ENCODE measurements around the gene OR2W3. TPM values are rescaled to one million over a fixed set of nuclear protein-coding genes. Genes with fewer than 3 reads are reported as not detected.

Gene OR2W3
- total and polyA plus RNA-seq, 4 donors = 0.39 to 0.42 TPM; not detected in 2

- Histone ChIP-seq H3K27me3 (ENCODE audit: control insufficient read depth in 1 of 2, insufficient read depth in 2 of 2, low read length in 1 of 2) (no peaks in the 10 kb centered on the region), H3K4me1 (ENCODE audit: control insufficient read depth in 1 of 2, insufficient read depth in 2 of 2, low read length in 2 of 2) (no peaks in the 10 kb centered on the region), H3K4me3 (ENCODE audit: low read length in 2 of 2) (no peak overlapping the region), H3K9me3 (ENCODE audit: control insufficient read depth, low read length) (no peaks in the 10 kb centered on the region), H3K27ac (ENCODE audit: low read depth in 1 of 2, low read length in 2 of 2) (no peak overlapping the region), H3K36me3 (ENCODE audit: control insufficient read depth in 1 of 2, insufficient read depth in 2 of 2, low read length in 1 of 2) (no peaks in the 10 kb centered on the region)
- WGBS, 2 donors = 70 to 77% methylated on average over 4 of the region's 4 CpGs
- DNase-seq (no peak), ATAC-seq (ENCODE audit: low FRiP score) (no peak)
- intact Hi-C loops (cut with DNase I) = no loop called here
These were observed 32.6 kb upstream of the OR2W3 start for GRCh38 chr1:247862756-247863155.

- WGBS, 2 donors = 85 to 86% methylated on average over 17 of the region's 17 CpGs
- DNase-seq (no peak), ATAC-seq (ENCODE audit: low FRiP score) (no peak)
- H3K36me3 ChIP-seq (ENCODE audit: control insufficient read depth in 1 of 2, insufficient read depth in 2 of 2, low read length in 1 of 2) = no peaks in the 10 kb centered on the region
- no peak overlapping the region for H3K4me3 ChIP-seq (ENCODE audit: low read length in 2 of 2)
- peaks cover 1% of the 10 kb centered on the region for H3K9me3 ChIP-seq (ENCODE audit: control insufficient read depth, low read length)
- H3K27ac ChIP-seq (ENCODE audit: low read depth in 1 of 2, low read length in 2 of 2) = no peak overlapping the region
- no peaks in the 10 kb centered on the region for H3K4me1 ChIP-seq (ENCODE audit: control insufficient read depth in 1 of 2, insufficient read depth in 2 of 2, low read length in 2 of 2)
- intact Hi-C loops (cut with DNase I) = no loop called here
- no peaks in the 10 kb centered on the region for H3K27me3 ChIP-seq (ENCODE audit: control insufficient read depth in 1 of 2, insufficient read depth in 2 of 2, low read length in 1 of 2)
These were observed 30.7 kb upstream of the OR2W3 start for GRCh38 chr1:247864644-247865043.

DNA sequence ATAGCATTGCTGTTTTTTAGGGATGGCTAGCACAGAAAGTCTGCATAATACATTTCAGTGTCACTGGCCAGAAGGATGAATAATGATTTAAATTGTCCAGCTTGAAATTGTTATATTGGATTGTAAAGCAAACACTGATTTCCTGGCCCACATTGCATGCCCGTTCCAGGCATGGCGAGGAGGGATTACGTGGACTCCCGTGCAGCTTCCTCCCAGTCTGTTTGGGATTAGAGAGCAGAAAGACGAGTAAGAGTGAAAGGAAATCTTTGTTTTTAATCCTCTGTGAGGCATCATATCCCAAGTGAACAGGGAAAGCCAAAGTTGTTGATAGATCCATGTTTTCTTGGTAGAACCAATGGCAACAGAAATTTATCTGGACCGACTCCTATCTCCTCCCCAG lies 30.0 kb upstream of the OR2W3 start:
- no peak overlapping the region for H3K27ac ChIP-seq (ENCODE audit: low read depth in 1 of 2, low read length in 2 of 2)
- peaks cover 3% of the 10 kb centered on the region for H3K9me3 ChIP-seq (ENCODE audit: control insufficient read depth, low read length)
- intact Hi-C loops (cut with DNase I) = no loop called here
- H3K4me3 ChIP-seq (ENCODE audit: low read length in 2 of 2) = no peak overlapping the region
- DNase-seq (no peak), ATAC-seq (ENCODE audit: low FRiP score) (no peak)
- H3K27me3 ChIP-seq (ENCODE audit: control insufficient read depth in 1 of 2, insufficient read depth in 2 of 2, low read length in 1 of 2) = no peaks in the 10 kb centered on the region
- 39 to 53% methylated on average over 6 of the region's 6 CpGs for WGBS, 2 donors
- no peaks in the 10 kb centered on the region for H3K4me1 ChIP-seq (ENCODE audit: control insufficient read depth in 1 of 2, insufficient read depth in 2 of 2, low read length in 2 of 2)
- no peaks in the 10 kb centered on the region for H3K36me3 ChIP-seq (ENCODE audit: control insufficient read depth in 1 of 2, insufficient read depth in 2 of 2, low read length in 1 of 2)

DNA sequence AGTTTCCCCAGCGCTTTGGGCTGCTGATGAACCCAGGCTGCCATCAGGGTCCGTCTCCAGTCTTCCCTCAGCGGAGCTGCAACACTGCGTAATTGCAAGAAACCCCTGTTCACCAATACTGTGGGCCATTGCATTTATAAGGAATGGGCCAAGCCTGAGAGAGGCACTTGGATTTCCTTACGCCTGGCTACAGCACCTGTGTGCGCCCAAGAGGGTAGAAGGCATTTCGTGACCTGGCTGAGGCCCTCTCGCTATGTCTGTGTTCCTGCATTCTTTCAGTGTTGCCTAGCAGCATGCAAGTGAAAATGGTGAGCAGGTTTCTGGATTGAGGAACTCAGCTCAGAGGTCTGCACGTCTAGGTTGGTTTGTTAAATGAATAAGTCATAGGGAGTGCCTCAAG lies 12.0 kb upstream of the OR2W3 start:
- WGBS, 2 donors = 78 to 87% methylated on average over 9 of the region's 9 CpGs
- H3K4me3 ChIP-seq (ENCODE audit: low read length in 2 of 2) = no peak overlapping the region
- no peak for ATAC-seq (ENCODE audit: low FRiP score)
- H3K4me1 ChIP-seq (ENCODE audit: control insufficient read depth in 1 of 2, insufficient read depth in 2 of 2, low read length in 2 of 2) = no peaks in the 10 kb centered on the region
- H3K27ac ChIP-seq (ENCODE audit: low read depth in 1 of 2, low read length in 2 of 2) = no peak overlapping the region
- DNase-seq = no peak
- intact Hi-C loops (cut with DNase I) = no loop called here
- H3K36me3 ChIP-seq (ENCODE audit: control insufficient read depth in 1 of 2, insufficient read depth in 2 of 2, low read length in 1 of 2) = no peaks in the 10 kb centered on the region
- peaks cover 1% of the 10 kb centered on the region for H3K9me3 ChIP-seq (ENCODE audit: control insufficient read depth, low read length)
- no peaks in the 10 kb centered on the region for H3K27me3 ChIP-seq (ENCODE audit: control insufficient read depth in 1 of 2, insufficient read depth in 2 of 2, low read length in 1 of 2)

GRCh38 chr1:247884797-247885413 lies 10.5 kb upstream of the OR2W3 start:
- H3K27ac ChIP-seq (ENCODE audit: low read depth in 1 of 2, low read length in 2 of 2) = no peak overlapping the region
- no peaks in the 10 kb centered on the region for H3K36me3 ChIP-seq (ENCODE audit: control insufficient read depth in 1 of 2, insufficient read depth in 2 of 2, low read length in 1 of 2)
- no peaks in the 10 kb centered on the region for H3K27me3 ChIP-seq (ENCODE audit: control insufficient read depth in 1 of 2, insufficient read depth in 2 of 2, low read length in 1 of 2)
- no peaks in the 10 kb centered on the region for H3K9me3 ChIP-seq (ENCODE audit: control insufficient read depth, low read length)
- DNase-seq (no peak), ATAC-seq (ENCODE audit: low FRiP score) (no peak)
- no peaks in the 10 kb centered on the region for H3K4me1 ChIP-seq (ENCODE audit: control insufficient read depth in 1 of 2, insufficient read depth in 2 of 2, low read length in 2 of 2)
- 84% methylated on average over 10 of the region's 10 CpGs for WGBS, 2 donors
- no peak overlapping the region for H3K4me3 ChIP-seq (ENCODE audit: low read length in 2 of 2)
- intact Hi-C loops (cut with DNase I) = no loop called here

- H3K4me1 ChIP-seq (ENCODE audit: control insufficient read depth in 1 of 2, insufficient read depth in 2 of 2, low read length in 2 of 2) = no peaks in the 10 kb centered on the region
- DNase-seq (no peak), ATAC-seq (ENCODE audit: low FRiP score) (no peak)
- H3K9me3 ChIP-seq (ENCODE audit: control insufficient read depth, low read length) = no peaks in the 10 kb centered on the region
- intact Hi-C loops (cut with DNase I) = no loop called here
- H3K36me3 ChIP-seq (ENCODE audit: control insufficient read depth in 1 of 2, insufficient read depth in 2 of 2, low read length in 1 of 2) = no peaks in the 10 kb centered on the region
- H3K27ac ChIP-seq (ENCODE audit: low read depth in 1 of 2, low read length in 2 of 2) = no peak overlapping the region
- WGBS, 2 donors = 86 to 92% methylated on average over 14 of the region's 14 CpGs
- no peak overlapping the region for H3K4me3 ChIP-seq (ENCODE audit: low read length in 2 of 2)
- H3K27me3 ChIP-seq (ENCODE audit: control insufficient read depth in 1 of 2, insufficient read depth in 2 of 2, low read length in 1 of 2) = no peaks in the 10 kb centered on the region
These were observed 589 bp downstream of the OR2W3 start for GRCh38 chr1:247895976-247896375.

DNA sequence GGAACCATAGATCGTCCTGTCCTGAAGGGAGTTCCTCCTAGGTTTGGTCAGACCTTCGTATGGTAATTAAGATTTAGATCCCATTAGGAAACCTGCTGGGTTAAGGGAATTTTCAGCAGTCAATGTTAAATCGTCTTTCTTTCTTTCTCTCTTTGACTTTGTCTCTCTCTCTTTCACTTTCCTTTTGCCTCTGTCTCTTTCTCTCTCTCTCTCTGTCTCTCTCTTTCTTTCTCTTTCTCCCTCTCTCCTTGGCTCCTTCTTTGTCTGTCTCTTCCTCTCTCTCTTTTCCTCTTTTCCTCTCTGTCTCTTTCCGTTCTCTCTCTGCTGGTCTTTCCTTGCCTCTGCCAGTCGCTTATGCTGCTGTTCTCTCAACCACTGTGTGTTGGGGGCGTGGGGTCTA lies 8.7 kb downstream of the OR2W3 start:
- DNase-seq = no peak
- Histone ChIP-seq H3K36me3 (ENCODE audit: control insufficient read depth in 1 of 2, insufficient read depth in 2 of 2, low read length in 1 of 2) (no peaks in the 10 kb centered on the region), H3K27me3 (ENCODE audit: control insufficient read depth in 1 of 2, insufficient read depth in 2 of 2, low read length in 1 of 2) (no peaks in the 10 kb centered on the region), H3K4me1 (ENCODE audit: control insufficient read depth in 1 of 2, insufficient read depth in 2 of 2, low read length in 2 of 2) (no peaks in the 10 kb centered on the region), H3K9me3 (ENCODE audit: control insufficient read depth, low read length) (no peaks in the 10 kb centered on the region), H3K27ac (ENCODE audit: low read depth in 1 of 2, low read length in 2 of 2) (no peak overlapping the region), H3K4me3 (ENCODE audit: low read length in 2 of 2) (no peak overlapping the region)
- 73 to 76% methylated on average over 6 of the region's 6 CpGs for whole genome bisulfite sequencing, 2 donors
- ATAC-seq (ENCODE audit: low FRiP score) = no peak
- intact Hi-C loops (cut with DNase I) = no loop called here

DNA sequence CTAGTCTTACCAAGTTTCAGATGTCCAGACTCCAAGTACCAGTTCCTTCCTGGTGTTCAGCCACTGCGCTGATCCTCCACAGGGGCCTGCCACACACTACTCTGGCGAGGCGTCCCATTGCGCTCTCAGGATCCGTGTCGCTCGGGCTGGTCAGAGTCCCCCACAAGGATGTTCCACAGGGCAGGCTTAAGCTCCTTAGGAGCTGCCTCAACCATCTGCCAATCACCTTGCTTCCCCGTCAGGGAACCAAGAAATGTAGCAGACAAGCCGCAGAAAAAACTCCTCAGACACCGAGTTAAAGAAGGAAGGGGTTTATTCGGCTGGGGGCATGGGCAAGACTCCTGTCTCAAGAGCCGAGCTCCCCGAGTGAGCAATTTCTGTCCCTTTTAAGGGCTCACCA lies 9.8 kb downstream of the OR2W3 start:
- H3K9me3 ChIP-seq (ENCODE audit: control insufficient read depth, low read length) = no peaks in the 10 kb centered on the region
- no peak overlapping the region for H3K4me3 ChIP-seq (ENCODE audit: low read length in 2 of 2)
- no peak for DNase-seq
- H3K27ac ChIP-seq (ENCODE audit: low read depth in 1 of 2, low read length in 2 of 2) = no peak overlapping the region
- intact Hi-C loops (cut with DNase I) = no loop called here
- no peaks in the 10 kb centered on the region for H3K4me1 ChIP-seq (ENCODE audit: control insufficient read depth in 1 of 2, insufficient read depth in 2 of 2, low read length in 2 of 2)
- no peak for ATAC-seq (ENCODE audit: low FRiP score)
- WGBS, 2 donors = 87 to 93% methylated on average over 13 of the region's 13 CpGs
- H3K36me3 ChIP-seq (ENCODE audit: control insufficient read depth in 1 of 2, insufficient read depth in 2 of 2, low read length in 1 of 2) = no peaks in the 10 kb centered on the region
- no peaks in the 10 kb centered on the region for H3K27me3 ChIP-seq (ENCODE audit: control insufficient read depth in 1 of 2, insufficient read depth in 2 of 2, low read length in 1 of 2)

DNA sequence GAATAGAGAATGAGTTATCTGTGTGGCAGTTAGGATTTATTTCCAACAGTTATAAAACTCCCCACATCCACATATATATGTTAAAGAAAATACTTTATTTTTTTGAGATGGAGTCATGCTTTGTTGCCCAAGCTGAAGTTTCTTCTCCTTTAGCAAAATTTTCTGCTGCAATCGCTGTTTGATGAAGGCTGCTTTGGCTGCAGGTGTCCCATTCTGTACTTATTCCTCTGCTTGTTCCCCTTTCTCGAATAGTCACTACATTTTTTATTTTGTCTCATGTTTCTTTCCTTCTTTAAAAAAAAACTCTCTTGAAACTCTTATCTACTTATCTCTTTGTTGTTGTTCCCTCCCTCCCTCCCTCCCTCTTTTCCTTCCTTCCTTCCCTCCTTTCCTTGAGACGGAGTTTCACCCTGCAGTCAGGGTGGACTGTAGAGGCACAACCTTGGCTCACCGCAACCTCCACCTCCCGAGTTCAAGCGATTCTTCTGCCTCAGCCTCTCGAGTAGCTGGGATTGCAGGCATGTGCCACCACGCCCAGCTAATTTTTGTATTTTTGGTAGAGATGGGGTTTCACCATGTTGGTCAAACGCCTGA lies 10.6 kb downstream of the OR2W3 start:
- H3K9me3 ChIP-seq (ENCODE audit: control insufficient read depth, low read length) = no peaks in the 10 kb centered on the region
- no peaks in the 10 kb centered on the region for H3K27me3 ChIP-seq (ENCODE audit: control insufficient read depth in 1 of 2, insufficient read depth in 2 of 2, low read length in 1 of 2)
- 70% methylated on average over 9 of the region's 9 CpGs for WGBS, 2 donors
- DNase-seq (no peak), ATAC-seq (ENCODE audit: low FRiP score) (no peak)
- no peak overlapping the region for H3K27ac ChIP-seq (ENCODE audit: low read depth in 1 of 2, low read length in 2 of 2)
- H3K4me1 ChIP-seq (ENCODE audit: control insufficient read depth in 1 of 2, insufficient read depth in 2 of 2, low read length in 2 of 2) = no peaks in the 10 kb centered on the region
- intact Hi-C loops (cut with DNase I) = no loop called here
- no peaks in the 10 kb centered on the region for H3K36me3 ChIP-seq (ENCODE audit: control insufficient read depth in 1 of 2, insufficient read depth in 2 of 2, low read length in 1 of 2)
- H3K4me3 ChIP-seq (ENCODE audit: low read length in 2 of 2) = no peak overlapping the region
